H9 (cell line): ENCODE measurements around the gene PET100. TPM values are rescaled to one million over a fixed set of nuclear protein-coding genes. Genes with fewer than 3 reads are reported as not detected.

ENCODE experiments used
- DNase-seq: peaks from one replicate; pipeline ENCODE4 v3.0.0-alpha.2; 2017
- H2AFZ ChIP-seq: one replicate; pipeline ENCODE4 v1.6.1; 2013; ENCODE audit warnings: mild to moderate bottlenecking, low read length, control low read depth, moderate library complexity
- H2AK5ac ChIP-seq: 2 replicates; pipeline ENCODE4 v1.6.1; 2013; ENCODE audit warnings: low read length, control low read depth, mixed read lengths; ENCODE audit not compliant: insufficient read length
- H2BK120ac ChIP-seq: one replicate; pipeline ENCODE4 v1.6.1; 2013; ENCODE audit warnings: low read depth, mild to moderate bottlenecking, low read length, control low read depth, inconsistent platforms; ENCODE audit not compliant: poor library complexity, severe bottlenecking
- H2BK12ac ChIP-seq: 2 replicates; pipeline ENCODE4 v1.6.1; 2013; ENCODE audit warnings: low read length, control low read depth, mixed read lengths, low read depth; ENCODE audit not compliant: insufficient read length
- H2BK15ac ChIP-seq: 2 replicates; pipeline ENCODE4 v1.6.1; 2013; ENCODE audit warnings: low read depth, low read length, control low read depth
- H2BK20ac ChIP-seq: one replicate; pipeline ENCODE4 v1.6.1; 2013; ENCODE audit warnings: low read depth, mild to moderate bottlenecking, low read length, control low read depth, inconsistent platforms; ENCODE audit not compliant: poor library complexity, severe bottlenecking
- H2BK5ac ChIP-seq: 2 replicates; pipeline ENCODE4 v1.6.1; 2013; ENCODE audit warnings: low read length, control low read depth, mixed read lengths; ENCODE audit not compliant: insufficient read length
- H3K14ac ChIP-seq: 2 replicates; pipeline ENCODE4 v1.6.1; 2013; ENCODE audit warnings: low read length, control low read depth; ENCODE audit not compliant: insufficient read depth
- H3K18ac ChIP-seq: 2 replicates; pipeline ENCODE4 v1.6.1; 2013; ENCODE audit warnings: low read depth, mild to moderate bottlenecking, mixed read lengths, low read length, control low read depth; ENCODE audit not compliant: insufficient read length
- H3K23ac ChIP-seq: 2 replicates; pipeline ENCODE4 v1.6.1; 2013; ENCODE audit warnings: low read length, control low read depth, mixed read lengths, low read depth; ENCODE audit not compliant: insufficient read length
- H3K23me2 ChIP-seq: 2 replicates; pipeline ENCODE4 v1.6.1; 2013; ENCODE audit warnings: low read depth, mild to moderate bottlenecking, mixed read lengths, low read length, control low read depth; ENCODE audit not compliant: insufficient read length, poor library complexity, severe bottlenecking
- H3K27ac ChIP-seq: 2 replicates; pipeline ENCODE4 v1.5.1; 2013; ENCODE audit warnings: low read length, control low read depth, mixed read lengths, low read depth; ENCODE audit not compliant: insufficient read length
- H3K27me3 ChIP-seq: 2 replicates; pipeline ENCODE4 v1.6.1; 2013; ENCODE audit warnings: low read length, control low read depth, inconsistent platforms; ENCODE audit not compliant: insufficient read depth
- H3K4ac ChIP-seq: 2 replicates; pipeline ENCODE4 v1.6.1; 2013; ENCODE audit warnings: low read depth, mild to moderate bottlenecking, control low read depth, inconsistent platforms, low read length, moderate library complexity
- H3K4me1 ChIP-seq: 2 replicates; pipeline ENCODE4 v1.6.1; 2013; ENCODE audit warnings: low read length, control low read depth, inconsistent platforms; ENCODE audit not compliant: insufficient read depth
- H3K4me2 ChIP-seq: 2 replicates; pipeline ENCODE4 v1.6.1; 2013; ENCODE audit warnings: low read length, control low read depth, mixed read lengths; ENCODE audit not compliant: insufficient read length, insufficient read depth
- H3K56ac ChIP-seq: 2 replicates; pipeline ENCODE4 v1.6.1; 2013; ENCODE audit warnings: low read depth, mild to moderate bottlenecking, mixed read lengths, low read length, control low read depth; ENCODE audit not compliant: insufficient read length
- H3K79me1 ChIP-seq: 2 replicates; pipeline ENCODE4 v1.6.1; 2013; ENCODE audit warnings: low read depth, mild to moderate bottlenecking, moderate library complexity, low read length, control low read depth, inconsistent platforms; ENCODE audit not compliant: insufficient read depth, poor library complexity, severe bottlenecking
- H3K79me2 ChIP-seq: 2 replicates; pipeline ENCODE4 v1.6.1; 2013; ENCODE audit warnings: low read length, control low read depth, inconsistent platforms; ENCODE audit not compliant: insufficient read depth
- H3K9ac ChIP-seq: 2 replicates; pipeline ENCODE4 v1.6.1; 2013; ENCODE audit warnings: low read length, control low read depth, mixed read lengths; ENCODE audit not compliant: insufficient read length; ENCODE audit errors: extremely low read depth
- H3K9me3 ChIP-seq: one replicate; pipeline ENCODE4 v1.6.1; 2013; ENCODE audit warnings: low read depth, low read length, inconsistent platforms; ENCODE audit not compliant: control insufficient read depth
- H3T11ph ChIP-seq: one replicate; pipeline ENCODE4 v1.6.1; 2013; ENCODE audit warnings: mild to moderate bottlenecking, low read length, control low read depth, inconsistent platforms
- H4K20me1 ChIP-seq: one replicate; pipeline ENCODE4 v1.6.1; 2013; ENCODE audit not compliant: control insufficient read depth, insufficient read length, insufficient read depth
- H4K5ac ChIP-seq: 2 replicates; pipeline ENCODE4 v1.6.1; 2013; ENCODE audit warnings: low read depth, mild to moderate bottlenecking, mixed read lengths, low read length, control low read depth; ENCODE audit not compliant: insufficient read length
- H4K8ac ChIP-seq: replicated peaks from 2 replicates; pipeline ENCODE4 v1.6.1; 2013; ENCODE audit warnings: low read length, control low read depth, mixed read lengths, low read depth; ENCODE audit not compliant: insufficient read length
- H4K91ac ChIP-seq: 2 replicates; pipeline ENCODE4 v1.6.1; 2013; ENCODE audit warnings: low read depth, mild to moderate bottlenecking, moderate library complexity, mixed read lengths, low read length, control low read depth; ENCODE audit not compliant: insufficient read length
- H3K27ac Mint-ChIP-seq, 3 experiments: 2 replicates in 2 of 3; 3 replicates in 1 of 3; pipeline ENCODE4 v1.8.0; 2020 to 2021; ENCODE audit warnings: mixed read lengths in 3 of 3, mild to moderate bottlenecking in 1 of 3, moderate library complexity in 1 of 3
- H3K27me3 Mint-ChIP-seq: 2 replicates; pipeline ENCODE4 v1.8.0; 2021; ENCODE audit warnings: low read depth, mild to moderate bottlenecking, moderate library complexity, mixed read lengths
- H3K36me3 Mint-ChIP-seq, 3 experiments: 2 replicates in 2 of 3; 3 replicates in 1 of 3; pipeline ENCODE4 v1.8.0; 2020 to 2021; ENCODE audit warnings: low read depth in 3 of 3, mixed read lengths in 3 of 3; ENCODE audit not compliant: insufficient read depth in 1 of 3
- H3K4me1 Mint-ChIP-seq, 2 experiments: 2 replicates each; pipeline ENCODE4 v1.8.0; 2020; ENCODE audit warnings: mixed read lengths in 2 of 2
- H3K4me3 Mint-ChIP-seq, 2 experiments: 2 replicates in 1 of 2; 3 replicates in 1 of 2; pipeline ENCODE4 v1.8.0; 2020 to 2021; ENCODE audit warnings: mild to moderate bottlenecking in 2 of 2, mixed read lengths in 2 of 2, moderate library complexity in 1 of 2
- H3K9me3 Mint-ChIP-seq, 2 experiments: 2 replicates in 1 of 2; 3 replicates in 1 of 2; pipeline ENCODE4 v1.8.0; 2020; ENCODE audit warnings: mild to moderate bottlenecking in 2 of 2, mixed read lengths in 2 of 2, moderate library complexity in 1 of 2
- CTCF ChIP-seq: fragments of 200-600 bp; sonication (generic); conservative IDR thresholded peaks from 3 replicates; pipeline ENCODE4 v1.8.0; 2021; ENCODE audit warnings: antibody characterized with exemption, mild to moderate bottlenecking
- WGBS: extraction: QIAGEN DNeasy Blood & Tissue Kit; methylation state at CpG from one replicate; pipeline ENCODE4 v1.1.7; 2013; ENCODE audit warnings: missing lambda C conversion rate, low lambda C conversion rate, mixed read lengths; ENCODE audit not compliant: insufficient read length; ENCODE audit errors: extremely low coverage; 5-methylcytosine and 5-hydroxymethylcytosine counted together
- total RNA-seq: library from RNA; stranded (reverse); gene quantifications from 2 replicates; pipeline ENCODE4 v1.2.1, GENCODE V29; 2021

Gene PET100
- total RNA-seq, 1 experiment from 2014 or later = 129 TPM

GRCh38 chr19:7590256-7590655 lies 39.3 kb upstream of the PET100 start:
- H2BK12ac ChIP-seq = no peak overlapping the region
- H3K27me3 ChIP-seq = no peaks in the 10 kb centered on the region
- H3K27me3 Mint-ChIP-seq = peaks cover 38% of the 10 kb centered on the region
- H4K20me1 ChIP-seq = no peaks in the 10 kb centered on the region
- H2BK20ac ChIP-seq = no peak overlapping the region
- no peak overlapping the region for H3K4ac ChIP-seq
- no peaks in the 10 kb centered on the region for H3K9me3 Mint-ChIP-seq
- H3K4me2 ChIP-seq = no peak overlapping the region
- no peak overlapping the region for H3K27ac ChIP-seq
- H3K23ac ChIP-seq = no peak overlapping the region
- H2AFZ ChIP-seq = no peak overlapping the region
- H3K79me2 ChIP-seq = no peaks in the 10 kb centered on the region
- no peak overlapping the region for H2BK120ac ChIP-seq
- H2AK5ac ChIP-seq = no peak overlapping the region
- TF ChIP-seq CTCF = no peak
- DNase-seq = no peak
- no CpG with 5 or more reads among the region's 8 CpGs for WGBS
- H4K5ac ChIP-seq = no peak overlapping the region
- no peak overlapping the region for H3K14ac ChIP-seq
- no peak overlapping the region for H2BK15ac ChIP-seq
- no peak overlapping the region for H3K56ac ChIP-seq
- no peaks in the 10 kb centered on the region for H3K4me1 ChIP-seq
- no peaks in the 10 kb centered on the region for H3K36me3 Mint-ChIP-seq
- H3K27ac Mint-ChIP-seq = no peak overlapping the region
- H3K4me3 Mint-ChIP-seq = no peak overlapping the region
- no peaks in the 10 kb centered on the region for H3K9me3 ChIP-seq
- no peak overlapping the region for H3K9ac ChIP-seq
- no peak overlapping the region for H3T11ph ChIP-seq
- H2BK5ac ChIP-seq = no peak overlapping the region
- peaks cover 2 to 6% of the 10 kb centered on the region in 2 experiments for H3K4me1 Mint-ChIP-seq
- no peak overlapping the region for H4K91ac ChIP-seq
- H3K79me1 ChIP-seq = no peaks in the 10 kb centered on the region
- no peaks in the 10 kb centered on the region for H3K23me2 ChIP-seq
- H3K18ac ChIP-seq = no peak overlapping the region
- no peak overlapping the region for H4K8ac ChIP-seq
